OCI-LY1 (cell line): ENCODE measurements around the gene CBARP.

ENCODE experiments used
- CTCF ChIP-seq: fragments of 200-600 bp; sonication (generic), shearing (Covaris generic); IDR thresholded peaks from 2 replicates; pipeline ENCODE4 v1.5.1; 2017; ENCODE audit warnings: mild to moderate bottlenecking, antibody characterized with exemption, low read length, moderate library complexity, mixed read lengths
- EZH2 ChIP-seq: fragments of 200-600 bp; sonication (generic), shearing (Covaris generic); IDR thresholded peaks from 2 replicates; pipeline ENCODE4 v1.8.0; 2017; ENCODE audit warnings: borderline replicate concordance, mixed run types, mild to moderate bottlenecking, antibody characterized with exemption, low read length, moderate library complexity, mixed read lengths

GRCh38 chr19:1229056-1229923, 8.5 kb downstream of the CBARP start:
- TF ChIP-seq CTCF (no peak), EZH2 (no peak)
